Cardiac septum (tissue), 1 donor: ENCODE results near the gene ADARB2. TPM values are rescaled to one million over a fixed set of nuclear protein-coding genes. Genes with fewer than 3 reads are reported as not detected.
"Not testable (repeated sequence)": the region's sequence is repeated elsewhere in the genome, so short reads cannot be mapped to it uniquely, and the experiment has no call there.

Experiments used
- DNase-seq: peaks from one replicate; pipeline ENCODE4 v3.0.0-alpha.2; 2020; ENCODE audit warnings: low spot score
- intact Hi-C: fragments of 100-400 bp; cut with DNase I; formaldehyde crosslinking; loops from one replicate; pipeline ENCODE4 v1.14.0; 2022
- total RNA-seq: library from RNA; stranded (reverse); fragmentation: NEBNext Ultra II Directional; extraction: Animal tissue kit (Norgen Biotek cat#: 25700); gene quantifications from one replicate; pipeline ENCODE4 v1.2.1, GENCODE V29; 2021
- donor health status: DM: no; HTN: no; CAD: no.

The ADARB2 gene
- total RNA-seq, 1 donor from 2014 or later = not detected

DNA sequence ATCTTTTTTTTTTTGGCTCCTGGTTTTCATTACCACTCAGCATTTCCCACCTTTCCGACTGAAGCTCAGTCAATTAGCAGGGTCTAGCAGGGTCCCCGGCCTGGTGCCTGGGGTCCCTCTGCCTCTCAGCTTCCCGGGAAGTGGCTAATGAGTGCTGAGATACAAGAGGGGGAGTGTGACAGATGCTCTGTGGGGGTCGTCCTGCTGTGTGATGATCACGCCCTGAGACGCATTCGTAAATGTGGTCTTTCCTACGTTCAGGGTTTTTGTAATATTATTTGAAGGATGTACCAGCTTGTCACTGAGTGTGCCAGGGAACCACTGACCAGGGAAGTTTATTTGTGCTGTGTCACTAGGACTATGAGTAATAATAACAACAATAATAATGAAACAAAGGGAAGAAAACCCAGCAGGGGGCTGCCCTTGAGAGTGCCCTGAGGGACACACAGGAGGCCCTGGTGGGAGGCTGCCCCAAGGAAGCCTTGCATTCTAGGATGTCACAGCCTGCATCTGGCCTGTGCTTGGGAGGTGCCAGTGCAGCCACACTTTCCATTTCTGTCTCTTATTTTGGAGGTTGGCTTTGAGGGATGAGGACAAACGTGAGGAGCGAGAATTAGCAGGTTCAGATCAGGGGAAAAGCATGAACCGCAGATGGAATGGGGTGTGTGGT, 337.8 kb downstream of the ADARB2 start:
- peak; percentile 15 for DNase-seq
- intact Hi-C loops = no loop called here

DNA sequence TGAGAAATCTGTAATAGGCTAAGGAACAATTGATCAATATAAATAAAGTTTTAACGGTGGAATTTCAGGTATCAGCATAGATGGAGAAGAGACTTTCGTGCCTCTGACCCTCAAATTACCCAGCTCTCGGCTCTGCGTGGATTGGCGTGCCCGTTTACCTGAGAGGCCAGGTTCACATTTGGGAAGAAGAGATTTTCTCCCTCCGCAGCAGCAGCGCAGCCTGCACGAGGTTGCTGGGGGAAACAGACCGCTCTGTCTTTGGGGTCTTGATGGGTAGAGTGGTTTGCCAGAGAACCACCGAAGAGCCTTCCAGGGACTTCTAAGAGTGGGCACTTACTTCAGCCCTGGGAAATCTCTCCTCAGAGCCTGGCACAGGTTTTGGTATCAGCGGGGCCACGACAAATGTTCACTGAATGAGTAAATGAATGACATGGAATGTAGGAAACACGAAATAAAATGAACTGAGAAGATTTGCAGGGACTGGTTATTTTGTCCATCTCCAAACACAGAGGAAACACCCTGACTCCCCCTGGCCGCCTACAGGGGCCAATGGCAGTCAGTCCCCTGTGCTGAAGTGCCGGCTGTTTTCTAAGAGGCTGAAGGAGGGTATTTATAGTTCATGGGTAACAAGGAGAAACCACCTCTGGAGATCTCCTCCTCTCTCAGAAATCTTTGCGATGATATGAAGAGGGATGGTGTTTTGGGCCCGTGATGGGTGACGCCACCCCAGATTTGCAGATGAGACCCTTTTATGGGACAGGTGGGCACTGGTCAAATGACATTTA, 338.5 kb downstream of the ADARB2 start:
- intact Hi-C loops = no loop called here
- peak; percentile 63 for DNase-seq

GRCh38 chr10:1398116-1398515, 339.2 kb downstream of the ADARB2 start:
- intact Hi-C loops = not testable (repeated sequence)

GRCh38 chr10:1396297-1396635, 341.1 kb downstream of the ADARB2 start:
- DNase-seq = no peak
- intact Hi-C loops = no loop called here

More at GRCh38 chr10:1398116-1398515, 339.2 kb downstream of the ADARB2 start:
- DNase-seq = peak; percentile 22

DNA sequence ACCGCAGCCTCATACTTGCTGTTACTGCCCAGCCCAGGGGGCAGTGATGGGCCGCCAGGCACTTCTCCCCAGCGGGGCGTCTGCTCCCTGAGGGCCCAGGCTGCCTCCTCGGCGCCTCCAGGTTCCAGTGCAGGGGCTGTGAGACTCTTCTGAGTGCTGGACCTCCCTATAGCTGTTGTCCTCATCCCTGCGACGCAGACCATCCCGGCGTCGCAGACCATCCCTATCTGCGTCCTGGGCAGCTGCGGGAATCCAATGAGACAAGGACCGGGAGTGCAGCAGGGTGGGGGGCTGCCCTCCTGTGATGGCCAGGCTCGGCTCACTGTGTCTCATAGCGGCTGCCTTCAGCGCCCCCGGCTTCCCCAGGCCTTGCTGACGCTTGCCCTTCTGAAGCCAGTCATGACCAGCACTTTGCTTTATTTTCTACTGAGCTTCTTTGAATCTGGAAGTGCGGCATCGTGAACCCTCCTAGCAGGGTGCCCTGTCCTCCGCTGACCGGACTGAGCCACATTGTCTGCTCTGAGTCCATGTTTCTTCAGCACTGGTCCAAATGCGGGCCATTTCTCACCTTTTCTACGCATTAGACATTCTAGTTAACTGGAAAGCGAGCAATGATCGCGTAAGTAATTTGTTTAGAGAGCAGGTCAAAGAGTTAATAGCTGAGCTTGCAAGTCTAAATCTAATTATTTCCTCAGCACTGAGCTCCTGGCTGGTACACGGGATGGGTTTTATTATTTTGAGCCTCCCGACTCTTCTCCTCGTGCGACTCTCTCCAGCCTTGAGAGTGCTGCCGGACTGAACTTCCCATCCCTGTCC, 341.6 kb downstream of the ADARB2 start:
- no peak for DNase-seq
- intact Hi-C loops = no loop called here

DNA sequence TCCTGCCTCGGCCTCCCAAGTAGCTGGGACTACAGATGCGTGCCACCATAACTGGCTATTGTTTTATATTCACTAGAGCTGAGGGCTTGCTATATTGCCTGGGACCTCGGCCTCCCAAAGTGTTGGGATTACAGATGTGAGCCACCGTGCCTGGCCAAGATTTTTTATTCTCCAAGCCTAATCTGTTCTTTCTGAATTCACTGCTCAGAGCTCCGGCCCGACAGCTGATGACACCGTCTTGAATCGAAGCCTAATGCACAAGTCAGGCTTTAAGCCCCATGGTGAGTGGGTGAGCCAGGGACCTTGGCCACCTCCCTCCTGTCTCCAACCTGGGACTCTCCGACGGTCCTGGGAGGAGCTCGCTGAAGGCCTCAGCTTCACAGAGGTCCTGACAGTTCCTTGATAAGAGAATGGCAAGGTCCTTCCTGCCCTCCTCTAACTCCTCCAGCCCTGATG, 342.3 kb downstream of the ADARB2 start:
- intact Hi-C loops = no loop called here

GRCh38 chr10:1394155-1394912, 343.0 kb downstream of the ADARB2 start:
- intact Hi-C loops = no loop called here
- DNase-seq = peak; percentile 68

More for the DNA sequence above, 342.3 kb downstream of the ADARB2 start:
- peak; percentile 50 for DNase-seq

DNA sequence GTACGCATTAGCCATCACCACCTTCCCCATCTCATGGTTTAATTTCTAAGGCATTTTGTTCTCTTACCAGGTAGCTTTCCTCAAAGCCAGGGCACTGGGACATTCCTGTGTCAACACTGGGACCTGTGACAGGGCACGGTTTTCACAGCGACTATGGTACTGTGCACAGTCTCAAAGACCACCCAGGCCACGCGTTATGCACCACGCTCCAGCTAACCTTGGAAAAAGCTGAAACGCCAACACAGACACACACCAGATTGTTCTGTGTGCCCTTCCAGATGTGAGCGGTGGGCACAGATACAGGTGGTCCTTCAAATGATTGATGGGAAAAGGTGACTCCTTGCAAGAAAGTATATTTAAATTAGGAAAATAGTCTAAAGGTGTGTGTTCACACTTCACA, 343.8 kb downstream of the ADARB2 start:
- peak; percentile 54 for DNase-seq
- intact Hi-C loops = no loop called here

- intact Hi-C loops = no loop called here
- DNase-seq = peak; percentile 50
Measured at GRCh38 chr10:1392127-1392526, 345.2 kb downstream of the ADARB2 start.

DNA sequence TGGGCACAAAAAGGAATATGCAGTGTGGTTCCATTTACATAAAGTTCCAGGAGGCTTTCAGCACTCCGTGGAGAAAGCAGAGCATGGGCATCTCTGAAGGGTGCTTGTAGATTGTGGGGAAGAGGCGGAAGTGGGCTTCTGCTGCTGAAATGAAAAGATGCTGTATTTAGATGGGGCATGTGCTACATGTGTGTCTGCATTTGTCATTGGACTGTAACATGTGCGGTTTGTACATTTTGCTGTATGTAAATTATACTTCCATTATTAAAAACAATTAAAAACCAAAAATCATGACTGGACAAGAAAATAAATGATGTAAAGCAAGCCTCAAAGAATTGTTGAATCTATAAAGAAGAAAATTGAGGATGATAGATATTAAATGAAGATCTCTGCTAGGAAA, 347.1 kb downstream of the ADARB2 start:
- intact Hi-C loops = no loop called here
- no peak for DNase-seq

DNA sequence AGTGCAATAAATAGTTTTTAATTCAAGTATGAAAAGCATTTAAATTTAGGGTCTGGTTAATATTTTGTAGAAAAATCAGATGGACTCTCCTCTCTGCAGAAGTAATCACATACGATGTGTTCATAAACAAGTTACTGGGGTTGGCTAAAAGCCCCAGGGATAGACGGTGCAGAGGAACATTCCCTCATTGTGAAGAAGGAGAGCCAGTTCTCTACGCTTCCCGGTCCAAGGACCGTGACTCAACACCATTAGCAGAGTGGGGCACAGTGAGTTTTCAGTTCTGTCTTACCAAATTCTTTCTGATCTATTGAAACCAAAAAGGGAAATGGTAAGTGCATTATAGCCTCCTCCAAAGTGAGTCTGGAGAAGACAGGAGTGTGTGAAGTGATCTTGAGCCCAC, 353.3 kb downstream of the ADARB2 start:
- no peak for DNase-seq
- intact Hi-C loops = no loop called here

- DNase-seq = no peak
- intact Hi-C loops = no loop called here
Measured at GRCh38 chr10:1382711-1383110, 354.6 kb downstream of the ADARB2 start.

DNA sequence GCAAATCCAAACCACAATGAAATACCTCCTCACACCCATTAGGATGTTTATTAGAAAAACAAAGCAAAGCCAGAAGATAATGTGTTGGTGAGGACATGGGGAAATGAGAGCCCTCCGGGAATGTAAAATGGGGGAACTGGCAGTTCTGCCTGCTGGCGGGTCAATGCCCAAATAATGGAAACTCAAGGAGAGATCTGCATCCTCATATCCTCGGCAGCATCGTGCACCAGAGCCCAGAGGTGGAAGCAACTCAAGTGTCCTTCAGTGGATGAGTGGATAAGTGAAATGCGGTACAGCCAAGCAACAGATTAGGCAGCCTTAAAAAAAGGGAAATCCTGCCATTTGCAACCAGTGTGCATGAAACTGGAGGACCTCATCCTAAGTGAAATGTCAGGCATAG, 356.0 kb downstream of the ADARB2 start:
- intact Hi-C loops = no loop called here
- DNase-seq = peak; percentile 36

DNA sequence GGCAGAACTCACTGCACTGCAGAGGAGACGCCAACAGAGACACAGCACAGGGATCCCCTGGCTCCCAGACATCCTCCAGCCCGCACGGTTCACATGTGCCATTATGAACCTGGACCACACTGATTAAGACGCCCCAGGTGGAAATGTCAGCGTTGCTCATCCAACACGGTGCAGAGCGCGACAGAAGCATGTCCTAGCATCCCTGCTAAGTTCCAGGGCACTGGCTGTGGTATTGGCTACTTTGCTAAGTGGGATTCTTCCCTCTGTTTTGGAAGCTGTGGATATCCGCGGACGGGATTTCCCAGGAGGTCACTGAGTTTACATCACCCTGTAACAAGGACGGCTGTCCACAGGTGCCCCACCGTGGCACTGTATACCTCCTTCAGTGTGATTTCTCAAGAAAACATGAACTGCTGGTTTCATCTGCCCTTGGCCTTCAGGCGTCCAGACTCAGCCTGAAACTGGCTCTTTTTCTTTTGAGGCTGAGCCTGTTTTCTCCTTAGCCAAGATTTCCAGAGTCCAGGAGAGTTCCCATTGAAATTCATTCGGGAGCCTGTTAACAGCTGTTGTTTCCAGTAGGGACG, 357.1 kb downstream of the ADARB2 start:
- intact Hi-C loops = no loop called here
- peak; percentile 71 for DNase-seq

- peak; percentile 27 for DNase-seq
- intact Hi-C loops = no loop called here
Measured at GRCh38 chr10:1379601-1380000, 357.7 kb downstream of the ADARB2 start.

GRCh38 chr10:1378473-1378872, 358.9 kb downstream of the ADARB2 start:
- intact Hi-C loops = no loop called here
- DNase-seq = no peak

DNA sequence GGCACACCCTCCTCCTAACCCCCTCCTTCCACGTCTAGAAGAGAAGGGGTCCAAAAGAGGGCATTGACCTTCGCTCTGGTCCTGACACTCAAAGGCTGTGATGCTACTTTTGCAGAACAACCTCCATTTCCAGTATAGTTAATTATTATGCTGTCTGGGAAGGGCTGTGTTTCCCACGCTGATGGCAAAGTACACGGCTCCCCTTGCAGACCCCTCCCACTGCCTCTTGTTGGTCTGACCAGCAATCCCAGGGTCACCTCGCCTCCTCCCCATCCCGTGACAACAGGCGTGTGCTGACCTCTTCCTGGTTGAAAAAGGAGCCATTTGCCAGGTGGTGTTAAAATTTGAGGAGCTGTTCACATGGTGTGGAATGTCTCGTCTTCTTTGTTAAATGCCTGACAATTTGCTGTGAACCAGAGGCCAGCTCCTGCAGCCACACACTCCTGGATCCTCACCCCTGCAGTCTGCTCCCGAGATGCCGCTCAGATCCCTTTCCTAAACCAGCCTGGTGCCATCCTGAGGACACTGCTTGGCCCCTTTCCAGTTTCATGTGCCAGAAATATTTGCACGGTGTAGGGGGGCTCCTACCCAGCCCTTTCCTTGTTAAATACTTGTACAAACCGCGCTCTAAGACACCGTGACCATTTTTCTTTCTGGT, 359.5 kb downstream of the ADARB2 start:
- intact Hi-C loops = no loop called here
- DNase-seq = peak; percentile 44

DNA sequence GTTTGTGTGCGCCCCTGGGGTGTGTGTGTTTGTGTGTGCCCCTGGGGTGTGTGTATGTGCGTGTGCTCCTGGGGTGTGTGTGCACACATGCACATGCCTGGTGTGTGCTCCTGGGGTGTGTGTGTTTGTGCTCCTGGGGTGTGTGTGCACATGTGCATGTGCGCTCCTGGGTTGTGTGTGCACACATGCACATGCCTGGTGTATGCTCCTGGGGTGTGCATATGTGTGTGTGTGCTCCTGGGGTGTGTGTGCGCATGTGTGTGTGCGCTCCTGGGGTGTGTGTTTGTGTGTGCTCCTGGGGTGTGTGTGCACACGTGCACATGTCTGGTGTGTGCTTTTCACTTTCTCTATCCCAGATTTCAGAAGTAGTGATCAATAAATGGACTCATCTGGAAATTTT, 360.1 kb downstream of the ADARB2 start:
- DNase-seq = peak; percentile 20
- intact Hi-C loops = no loop called here
